WTC11 (cell line): ENCODE data around the gene GADL1. TPM values are rescaled to one million over a fixed set of nuclear protein-coding genes. Genes with fewer than 3 reads are reported as not detected.

ENCODE experiments used
- ATAC-seq: fragments of 200-7000 bp; cut with Tn5 transposase; 2 replicates; pipeline ENCODE4 v1.10.0; 2021; ENCODE audit warnings: mild to moderate bottlenecking, moderate library complexity
- CTCF ChIA-PET: fragments of 300-600 bp; sonication (Branson Sonifier 250); formaldehyde crosslinking; loops from one replicate; lab custom pipeline; 2021; ENCODE audit warnings: antibody characterized with exemption; lab: Charles Lee
- POLR2A ChIA-PET: fragments of 350-600 bp; sonication (Branson Sonifier 250); formaldehyde crosslinking; loops from one replicate; lab custom pipeline; 2021; ENCODE audit warnings: antibody characterized with exemption; lab: Charles Lee
- DNase-seq: peaks from one replicate; pipeline ENCODE4 v3.0.0; 2021; ENCODE audit warnings: low spot score
- H3K27ac Mint-ChIP-seq: 2 replicates; pipeline ENCODE4 v1.8.0; 2021; ENCODE audit warnings: mixed read lengths
- H3K27me3 Mint-ChIP-seq: 2 replicates; pipeline ENCODE4 v1.8.0; 2021; ENCODE audit warnings: low read depth, mild to moderate bottlenecking, moderate library complexity, mixed read lengths
- H3K36me3 Mint-ChIP-seq: 2 replicates; pipeline ENCODE4 v1.8.0; 2021; ENCODE audit warnings: mixed read lengths
- H3K4me1 Mint-ChIP-seq: 2 replicates; pipeline ENCODE4 v1.8.0; 2022; ENCODE audit warnings: mixed read lengths
- H3K4me3 Mint-ChIP-seq: 2 replicates; pipeline ENCODE4 v1.8.0; 2021; ENCODE audit warnings: mild to moderate bottlenecking, moderate library complexity, mixed read lengths
- H3K9me3 Mint-ChIP-seq: 2 replicates; pipeline ENCODE4 v1.8.0; 2021; ENCODE audit warnings: mixed read lengths
- CDX4 ChIP-seq: fragments of 250-450 bp; sonication (Bioruptor Pico); IDR thresholded peaks from 2 replicates; pipeline ENCODE4 v1.9.0; 2021; ENCODE audit warnings: moderate library complexity, mild to moderate bottlenecking, inconsistent platforms, borderline replicate concordance
- CREM ChIP-seq: sonication (generic); formaldehyde crosslinking; IDR thresholded peaks from 2 replicates; pipeline ENCODE4 v1.8.1; 2022; ENCODE audit warnings: mild to moderate bottlenecking, missing genetic modification reagents, moderate library complexity
- EMX1 ChIP-seq: fragments of 250-450 bp; sonication (Bioruptor Pico); IDR thresholded peaks from 2 replicates; pipeline ENCODE4 v1.8.0; 2021; ENCODE audit warnings: mild to moderate bottlenecking
- FOXK1 ChIP-seq: sonication (generic); formaldehyde crosslinking; IDR thresholded peaks from 2 replicates; pipeline ENCODE4 v1.8.0; 2022; ENCODE audit warnings: mild to moderate bottlenecking, moderate library complexity, missing genetic modification reagents
- FOXP4 ChIP-seq: sonication (generic); formaldehyde crosslinking; IDR thresholded peaks from 2 replicates; pipeline ENCODE4 v1.8.0; 2022; ENCODE audit warnings: mild to moderate bottlenecking, missing genetic modification reagents
- HMGXB4 ChIP-seq: sonication (generic); formaldehyde crosslinking; IDR thresholded peaks from 2 replicates; pipeline ENCODE4 v1.8.1; 2023; ENCODE audit warnings: mild to moderate bottlenecking, moderate library complexity, missing genetic modification reagents
- IRF2 ChIP-seq: sonication (generic); formaldehyde crosslinking; IDR thresholded peaks from 2 replicates; pipeline ENCODE4 v1.8.0; 2022; ENCODE audit warnings: low read depth, missing genetic modification reagents, borderline replicate concordance
- JUN ChIP-seq: sonication (generic); formaldehyde crosslinking; IDR thresholded peaks from 2 replicates; pipeline ENCODE4 v1.8.0; 2023; ENCODE audit warnings: mild to moderate bottlenecking, missing genetic modification reagents
- KAT7 ChIP-seq: sonication (generic); formaldehyde crosslinking; IDR thresholded peaks from 2 replicates; pipeline ENCODE4 v1.8.1; 2023; ENCODE audit warnings: missing genetic modification reagents, mild to moderate bottlenecking, borderline replicate concordance
- NR3C1 ChIP-seq: sonication (generic); formaldehyde crosslinking; conservative IDR thresholded peaks from 2 replicates; pipeline ENCODE4 v1.8.1; 2023; ENCODE audit warnings: low read depth, mild to moderate bottlenecking, missing genetic modification reagents
- TCF7 ChIP-seq: sonication (generic); formaldehyde crosslinking; IDR thresholded peaks from 2 replicates; pipeline ENCODE4 v1.8.0; 2022; ENCODE audit warnings: mild to moderate bottlenecking, low read depth, missing genetic modification reagents, moderate library complexity
- USF1 ChIP-seq: sonication (generic); formaldehyde crosslinking; IDR thresholded peaks from 2 replicates; pipeline ENCODE4 v1.8.0; 2022; ENCODE audit warnings: mild to moderate bottlenecking, missing genetic modification reagents
- ZBTB21 ChIP-seq: sonication (generic); formaldehyde crosslinking; IDR thresholded peaks from 2 replicates; pipeline ENCODE4 v1.8.1; 2023; ENCODE audit warnings: mild to moderate bottlenecking, missing genetic modification reagents, borderline replicate concordance
- ZBTB43 ChIP-seq: sonication (generic); formaldehyde crosslinking; IDR thresholded peaks from 2 replicates; pipeline ENCODE4 v1.8.1; 2023; ENCODE audit warnings: mild to moderate bottlenecking, missing genetic modification reagents
- total RNA-seq: library from RNA; stranded (reverse); gene quantifications from 3 replicates; pipeline ENCODE4 v1.2.3, GENCODE V29; 2021
- TF ChIP-seq, protein P1 (sequence below): sonication (generic); formaldehyde crosslinking; IDR thresholded peaks from 2 replicates; pipeline ENCODE4 v1.8.0; 2022; ENCODE audit warnings: mild to moderate bottlenecking, missing genetic modification reagents
- TF ChIP-seq, protein P2 (sequence below): fragments of 250-450 bp; sonication (Bioruptor Pico); conservative IDR thresholded peaks from 2 replicates; pipeline ENCODE4 v1.9.0; 2021; ENCODE audit warnings: mild to moderate bottlenecking
- TF ChIP-seq, protein P3 (sequence below): fragments of 250-450 bp; sonication (Bioruptor Pico); IDR thresholded peaks from 2 replicates; pipeline ENCODE4 v1.8.0; 2021; ENCODE audit warnings: mild to moderate bottlenecking

GADL1 gene
- total RNA-seq, 1 experiment from 2014 or later, result 0.15 TPM

DNA sequence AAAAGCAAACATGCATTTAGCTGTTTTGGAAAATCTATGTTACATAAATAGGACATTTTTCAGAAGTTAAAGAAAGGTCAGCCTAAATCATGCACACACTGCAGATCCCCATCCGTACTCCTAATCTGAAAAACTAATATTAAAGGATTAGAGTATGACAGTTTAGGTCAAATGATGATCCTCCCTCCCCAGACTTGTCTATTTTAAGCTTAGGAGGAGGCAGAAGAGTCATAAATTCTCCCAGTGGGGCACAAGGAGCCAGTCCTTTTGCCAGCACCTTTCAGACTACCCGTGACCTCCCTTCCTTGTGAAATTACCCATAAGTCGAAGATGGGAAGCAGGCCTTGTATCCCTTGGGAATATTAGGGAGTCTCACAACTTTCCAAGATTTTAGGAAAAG lies 210.1 kb downstream of the GADL1 start:
- no peaks in the 10 kb centered on the region for H3K9me3 Mint-ChIP-seq
- H3K4me3 Mint-ChIP-seq, result no peak overlapping the region
- peaks cover 43% of the 10 kb centered on the region for H3K4me1 Mint-ChIP-seq
- ATAC-seq (no peak), DNase-seq (no peak)
- TF ChIP-seq, protein P1, sequence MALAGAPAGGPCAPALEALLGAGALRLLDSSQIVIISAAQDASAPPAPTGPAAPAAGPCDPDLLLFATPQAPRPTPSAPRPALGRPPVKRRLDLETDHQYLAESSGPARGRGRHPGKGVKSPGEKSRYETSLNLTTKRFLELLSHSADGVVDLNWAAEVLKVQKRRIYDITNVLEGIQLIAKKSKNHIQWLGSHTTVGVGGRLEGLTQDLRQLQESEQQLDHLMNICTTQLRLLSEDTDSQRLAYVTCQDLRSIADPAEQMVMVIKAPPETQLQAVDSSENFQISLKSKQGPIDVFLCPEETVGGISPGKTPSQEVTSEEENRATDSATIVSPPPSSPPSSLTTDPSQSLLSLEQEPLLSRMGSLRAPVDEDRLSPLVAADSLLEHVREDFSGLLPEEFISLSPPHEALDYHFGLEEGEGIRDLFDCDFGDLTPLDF, result no peak
- TF ChIP-seq CDX4 (CRISPR knock-in tag), result no peak
- no peak for TF ChIP-seq HMGXB4
- no peak for TF ChIP-seq USF1 (CRISPR knock-in tag)
- no peak for TF ChIP-seq FOXP4
- TF ChIP-seq, protein P2, sequence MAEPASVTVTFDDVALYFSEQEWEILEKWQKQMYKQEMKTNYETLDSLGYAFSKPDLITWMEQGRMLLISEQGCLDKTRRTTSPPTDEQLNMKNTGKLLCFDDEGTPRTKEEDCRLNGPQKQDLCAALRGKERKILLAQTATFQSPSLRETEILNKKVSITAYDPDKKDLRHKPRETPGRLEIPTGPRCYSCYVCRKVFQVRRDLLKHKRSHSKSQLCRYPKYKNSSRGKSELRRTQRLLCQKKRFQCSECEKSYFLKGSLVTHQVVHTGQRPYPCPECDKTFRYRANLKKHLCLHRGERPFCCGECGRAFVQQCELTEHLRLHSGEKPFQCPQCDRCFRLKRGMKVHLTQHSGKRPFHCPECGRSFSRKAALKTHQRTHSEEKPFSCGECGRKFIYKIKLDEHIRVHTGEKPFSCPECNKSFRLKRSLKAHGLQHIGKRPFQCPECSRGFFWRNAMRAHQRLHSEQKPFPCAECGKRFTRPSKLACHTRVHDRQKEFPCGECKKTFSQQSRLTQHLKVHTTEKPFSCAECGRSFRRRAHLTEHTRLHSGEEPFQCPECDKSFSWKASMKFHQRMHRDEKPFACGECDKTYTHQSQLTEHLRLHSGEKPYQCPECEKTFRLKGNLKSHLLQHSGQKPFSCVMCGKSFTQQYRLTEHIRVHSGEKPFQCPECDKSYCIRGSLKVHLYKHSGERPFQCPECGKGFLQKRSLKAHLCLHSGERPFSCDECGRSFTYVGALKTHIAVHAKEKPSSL, result no peak
- TF ChIP-seq JUN (CRISPR knock-in tag), result no peak
- no peak for TF ChIP-seq KAT7 (CRISPR knock-in tag)
- TF ChIP-seq FOXK1 (CRISPR knock-in tag), result no peak
- no peak for TF ChIP-seq IRF2
- TF ChIP-seq EMX1 (CRISPR knock-in tag), result no peak
- TF ChIP-seq ZBTB43, result no peak
- TF ChIP-seq NR3C1, result no peak
- TF ChIP-seq CREM (CRISPR knock-in tag), result no peak
- no peak for TF ChIP-seq TCF7 (CRISPR knock-in tag)
- TF ChIP-seq, protein P3, sequence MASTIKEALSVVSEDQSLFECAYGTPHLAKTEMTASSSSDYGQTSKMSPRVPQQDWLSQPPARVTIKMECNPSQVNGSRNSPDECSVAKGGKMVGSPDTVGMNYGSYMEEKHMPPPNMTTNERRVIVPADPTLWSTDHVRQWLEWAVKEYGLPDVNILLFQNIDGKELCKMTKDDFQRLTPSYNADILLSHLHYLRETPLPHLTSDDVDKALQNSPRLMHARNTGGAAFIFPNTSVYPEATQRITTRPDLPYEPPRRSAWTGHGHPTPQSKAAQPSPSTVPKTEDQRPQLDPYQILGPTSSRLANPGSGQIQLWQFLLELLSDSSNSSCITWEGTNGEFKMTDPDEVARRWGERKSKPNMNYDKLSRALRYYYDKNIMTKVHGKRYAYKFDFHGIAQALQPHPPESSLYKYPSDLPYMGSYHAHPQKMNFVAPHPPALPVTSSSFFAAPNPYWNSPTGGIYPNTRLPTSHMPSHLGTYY (CRISPR knock-in tag), result no peak
- no peak for TF ChIP-seq ZBTB21
- ChIA-PET CTCF (no interaction called here), POLR2A (no interaction called here)
- no peak overlapping the region for H3K27ac Mint-ChIP-seq
- H3K27me3 Mint-ChIP-seq, result no peaks in the 10 kb centered on the region
- peaks cover 30% of the 10 kb centered on the region for H3K36me3 Mint-ChIP-seq
